ENCODE results near the gene PRDM2. TPM values are rescaled to one million over a fixed set of nuclear protein-coding genes. Genes with fewer than 3 reads are reported as not detected.

Gene PRDM2
- total RNA-seq, 2 donors from 2014 or later = 27.8 to 38.9 TPM

DNA sequence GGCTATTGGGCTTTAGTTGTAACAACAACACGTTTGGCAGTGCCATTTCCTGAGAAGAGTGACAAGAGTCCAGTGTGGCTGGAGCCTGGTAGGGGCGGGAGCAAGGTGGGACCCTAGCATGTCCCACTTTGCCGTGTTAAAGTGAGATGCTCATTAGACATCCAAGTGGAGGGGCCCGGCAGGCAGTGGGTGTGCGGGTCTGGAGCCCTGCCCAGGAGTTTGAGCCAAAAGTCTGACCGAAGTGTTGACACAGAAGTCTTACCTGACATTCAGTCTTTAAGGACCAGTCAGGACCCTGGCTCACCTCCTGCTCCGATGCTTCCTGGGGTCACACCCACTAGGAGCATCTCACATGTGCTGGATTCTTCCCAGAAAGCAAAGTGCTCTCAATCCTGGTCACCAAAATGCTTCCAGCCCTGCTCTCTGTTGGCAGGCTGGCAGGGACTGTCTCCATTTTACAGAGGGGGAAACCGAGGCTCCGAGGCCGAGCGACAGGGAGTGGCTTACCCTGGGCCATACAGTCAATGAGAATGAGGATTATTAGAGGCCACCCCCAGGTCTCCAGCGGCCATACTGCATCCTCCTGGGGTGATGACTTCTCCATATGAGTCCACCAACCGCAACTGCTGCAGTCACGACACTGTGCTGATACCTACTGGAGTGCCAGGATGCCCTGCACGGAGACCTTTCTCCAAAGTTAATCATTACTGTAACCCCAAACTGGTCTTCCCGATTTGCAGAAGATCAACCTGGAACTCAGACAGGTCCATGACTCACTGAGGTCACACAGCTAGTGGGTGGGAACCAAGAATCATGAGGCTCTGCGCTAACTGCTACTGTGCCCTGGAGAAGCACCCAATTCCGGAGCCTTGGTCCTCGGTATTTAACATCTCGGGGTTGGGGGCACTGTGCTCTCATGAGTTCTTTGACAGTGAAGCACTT, 112.7 kb downstream of the PRDM2 start:
- no peaks in the 10 kb centered on the region for H3K4me1 ChIP-seq (replicated peaks)
- H3K9me3 ChIP-seq = no peaks in the 10 kb centered on the region
- DNase-seq (ENCODE audit: low spot score) = no peak
- no peak for TF ChIP-seq POLR2A (IDR thresholded peaks at IDR 0.05)
- no peaks in the 10 kb centered on the region for H3K36me3 ChIP-seq
- intact Hi-C loops (cut with DNase I) = loop anchor here (5.0 kb wide), 1 partner anchor 145 kb away; no protein-coding TSS in a partner anchor
- H3K4me3 ChIP-seq = no peak overlapping the region
- WGBS = 84% methylated on average over 20 of the region's 20 CpGs
- H3K27me3 ChIP-seq (replicated peaks; ENCODE audit: insufficient read depth) = no peaks in the 10 kb centered on the region
- no peak overlapping the region for H3K27ac ChIP-seq

DNA sequence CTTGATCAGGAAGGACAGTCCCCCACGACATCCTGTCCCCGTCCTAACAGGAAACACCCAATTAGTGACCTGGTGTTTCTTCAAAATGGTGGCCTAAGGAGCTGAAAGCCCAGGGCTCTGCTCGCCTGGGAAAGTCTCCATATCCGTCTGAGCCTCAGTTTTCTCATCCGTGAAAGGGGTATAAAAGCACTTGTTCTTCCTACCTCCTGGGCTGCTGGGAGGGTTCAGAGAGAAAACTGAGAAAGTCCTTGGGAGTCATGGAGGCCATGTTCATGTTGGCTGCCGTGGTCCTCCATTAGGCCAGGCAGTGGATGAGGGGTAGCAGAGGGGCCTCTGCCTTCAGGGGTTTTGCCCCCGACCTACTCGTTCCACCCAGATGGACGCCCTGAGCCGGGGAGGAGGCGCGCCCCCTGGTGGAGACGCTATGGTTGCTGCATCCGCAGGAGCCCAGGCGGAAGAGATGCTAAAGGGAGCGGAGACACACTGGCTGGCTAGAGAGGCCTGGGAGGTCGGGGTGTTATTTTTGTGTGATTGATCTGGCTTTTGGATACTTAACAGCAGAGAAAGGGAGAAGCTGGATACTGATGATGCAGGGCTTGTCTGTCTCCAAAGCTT, 113.5 kb downstream of the PRDM2 start:
- intact Hi-C loops (cut with DNase I) = loop anchor here (5.0 kb wide), 1 partner anchor 146 kb away; no protein-coding TSS in a partner anchor

DNA sequence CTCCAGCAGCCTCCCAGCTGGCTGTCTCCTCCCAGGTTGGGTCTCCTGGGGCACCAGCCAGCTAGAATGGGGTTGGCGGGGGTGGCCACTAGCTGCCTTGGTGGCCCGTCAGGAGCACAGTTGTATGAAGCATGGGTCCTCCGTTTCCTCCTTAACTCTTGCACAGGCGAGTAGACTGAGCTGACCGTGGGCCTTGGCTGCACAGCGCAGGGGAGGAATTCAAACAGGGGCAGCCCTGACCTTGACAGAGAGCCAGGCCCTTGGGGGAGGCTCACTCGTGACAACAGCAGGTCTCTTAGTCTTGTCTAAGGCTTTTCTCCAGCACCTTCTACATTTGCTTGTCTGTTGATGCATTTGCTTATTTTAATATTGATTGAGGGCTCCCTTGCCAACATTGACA, 114.1 kb downstream of the PRDM2 start:
- TF ChIP-seq POLR2AphosphoS5 (IDR thresholded peaks at IDR 0.05) = no peak
- TF ChIP-seq POLR2A (IDR thresholded peaks at IDR 0.05) = no peak
- TF ChIP-seq, protein P1, sequence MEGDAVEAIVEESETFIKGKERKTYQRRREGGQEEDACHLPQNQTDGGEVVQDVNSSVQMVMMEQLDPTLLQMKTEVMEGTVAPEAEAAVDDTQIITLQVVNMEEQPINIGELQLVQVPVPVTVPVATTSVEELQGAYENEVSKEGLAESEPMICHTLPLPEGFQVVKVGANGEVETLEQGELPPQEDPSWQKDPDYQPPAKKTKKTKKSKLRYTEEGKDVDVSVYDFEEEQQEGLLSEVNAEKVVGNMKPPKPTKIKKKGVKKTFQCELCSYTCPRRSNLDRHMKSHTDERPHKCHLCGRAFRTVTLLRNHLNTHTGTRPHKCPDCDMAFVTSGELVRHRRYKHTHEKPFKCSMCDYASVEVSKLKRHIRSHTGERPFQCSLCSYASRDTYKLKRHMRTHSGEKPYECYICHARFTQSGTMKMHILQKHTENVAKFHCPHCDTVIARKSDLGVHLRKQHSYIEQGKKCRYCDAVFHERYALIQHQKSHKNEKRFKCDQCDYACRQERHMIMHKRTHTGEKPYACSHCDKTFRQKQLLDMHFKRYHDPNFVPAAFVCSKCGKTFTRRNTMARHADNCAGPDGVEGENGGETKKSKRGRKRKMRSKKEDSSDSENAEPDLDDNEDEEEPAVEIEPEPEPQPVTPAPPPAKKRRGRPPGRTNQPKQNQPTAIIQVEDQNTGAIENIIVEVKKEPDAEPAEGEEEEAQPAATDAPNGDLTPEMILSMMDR (IDR thresholded peaks at IDR 0.05) = no peak
- H3K27me3 ChIP-seq (replicated peaks; ENCODE audit: insufficient read depth) = no peaks in the 10 kb centered on the region
- no peak overlapping the region for H3K27ac ChIP-seq
- no peaks in the 10 kb centered on the region for H3K4me1 ChIP-seq (replicated peaks)
- intact Hi-C loops (cut with DNase I) = loop anchor here (5.0 kb wide), 1 partner anchor 147 kb away; no protein-coding TSS in a partner anchor
- no peaks in the 10 kb centered on the region for H3K9me3 ChIP-seq
- WGBS = 90% methylated on average over 7 of the region's 7 CpGs
- no peak overlapping the region for H3K4me3 ChIP-seq
- no peak for DNase-seq (ENCODE audit: low spot score)
- H3K36me3 ChIP-seq = no peaks in the 10 kb centered on the region

More for the DNA sequence above, 113.5 kb downstream of the PRDM2 start:
- Histone ChIP-seq H3K27ac (no peak overlapping the region), H3K27me3 (replicated peaks; ENCODE audit: insufficient read depth) (no peaks in the 10 kb centered on the region), H3K4me3 (no peak overlapping the region), H3K36me3 (no peaks in the 10 kb centered on the region), H3K9me3 (no peaks in the 10 kb centered on the region), H3K4me1 (replicated peaks) (no peaks in the 10 kb centered on the region)
- DNase-seq (ENCODE audit: low spot score) = no peak
- WGBS = 57% methylated on average over 17 of the region's 17 CpGs
- no peak for TF ChIP-seq POLR2AphosphoS5 (IDR thresholded peaks at IDR 0.05)
- TF ChIP-seq POLR2A (IDR thresholded peaks at IDR 0.05) = no peak
- TF ChIP-seq, protein P1 (IDR thresholded peaks at IDR 0.05) = peak in 3 of 4 experiments; percentile 42 to 43 (median 43)

DNA sequence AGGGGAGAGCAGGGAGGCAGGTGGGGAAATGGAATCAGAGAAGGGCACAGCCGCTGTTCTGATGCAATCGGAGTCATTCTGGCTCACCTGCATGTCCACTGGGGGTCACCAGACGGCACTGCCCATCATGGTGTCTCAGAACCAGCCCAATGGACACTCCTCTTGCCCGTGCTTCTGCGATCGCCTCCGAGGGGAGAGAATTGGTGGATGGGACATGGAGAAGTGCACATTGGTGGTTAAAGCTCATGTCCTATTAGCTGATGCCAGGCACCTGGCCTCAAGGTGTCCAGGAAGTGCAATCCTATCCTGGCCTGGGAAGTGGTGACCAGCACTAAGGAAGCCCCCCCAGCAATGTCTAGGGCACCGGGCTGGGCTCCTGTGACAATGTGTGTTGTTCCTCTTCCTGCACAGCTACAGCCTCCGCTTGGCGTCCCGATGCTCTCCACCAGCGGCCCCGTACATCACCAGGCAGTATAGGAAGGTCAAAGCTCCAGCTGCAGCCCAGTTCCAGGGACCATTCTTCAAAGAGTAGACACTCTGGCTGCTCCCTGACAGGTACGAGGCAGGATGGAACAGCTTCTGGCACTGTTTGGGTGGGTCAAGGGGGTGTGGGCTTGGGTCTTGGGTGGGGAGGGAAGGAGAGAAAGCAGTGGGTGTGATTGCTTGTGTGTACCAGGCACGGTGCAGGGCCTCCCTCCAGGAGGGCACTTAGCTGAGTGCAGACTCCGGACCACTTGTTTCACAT, 116.2 kb downstream of the PRDM2 start:
- Histone ChIP-seq H3K4me3 (no peak overlapping the region), H3K27ac (no peak overlapping the region), H3K36me3 (no peaks in the 10 kb centered on the region), H3K9me3 (no peaks in the 10 kb centered on the region), H3K4me1 (replicated peaks) (no peaks in the 10 kb centered on the region), H3K27me3 (replicated peaks; ENCODE audit: insufficient read depth) (no peaks in the 10 kb centered on the region)
- no peak for TF ChIP-seq POLR2A (IDR thresholded peaks at IDR 0.05)
- TF ChIP-seq, protein P1 (IDR thresholded peaks at IDR 0.05) = no peak
- no peak for TF ChIP-seq POLR2AphosphoS5 (IDR thresholded peaks at IDR 0.05)
- WGBS = 96% methylated on average over 16 of the region's 16 CpGs
- DNase-seq (ENCODE audit: low spot score) = no peak
- intact Hi-C loops (cut with DNase I) = no loop called here

DNA sequence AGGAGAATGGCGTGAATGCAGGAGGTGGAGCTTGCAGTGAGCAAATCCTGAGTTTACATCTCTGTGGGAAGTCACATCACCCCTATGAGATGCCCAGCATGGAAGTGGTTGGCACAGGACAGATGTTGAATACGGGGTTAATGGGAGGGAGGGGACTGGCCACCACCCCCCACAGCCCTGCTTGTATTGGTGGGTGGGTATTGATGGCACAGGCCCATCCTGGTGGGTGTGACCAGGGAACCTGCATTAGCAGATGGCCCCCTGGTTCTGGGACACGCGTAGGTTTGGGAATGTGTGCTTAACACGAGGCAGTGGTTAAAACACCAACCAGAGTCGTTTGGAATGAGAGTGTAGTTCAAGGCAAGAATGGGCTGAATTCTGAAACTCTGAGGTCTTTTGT, 117.9 kb downstream of the PRDM2 start:
- TF ChIP-seq POLR2AphosphoS5 (IDR thresholded peaks at IDR 0.05) (no peak), POLR2A (IDR thresholded peaks at IDR 0.05) (no peak)
- TF ChIP-seq, protein P1 (IDR thresholded peaks at IDR 0.05) = no peak
- no peak overlapping the region for H3K27ac ChIP-seq
- no peaks in the 10 kb centered on the region for H3K9me3 ChIP-seq
- H3K4me3 ChIP-seq = no peak overlapping the region
- WGBS = 90% methylated on average over 6 of the region's 6 CpGs
- intact Hi-C loops (cut with DNase I) = no loop called here
- no peaks in the 10 kb centered on the region for H3K27me3 ChIP-seq (replicated peaks; ENCODE audit: insufficient read depth)
- H3K4me1 ChIP-seq (replicated peaks) = no peaks in the 10 kb centered on the region
- DNase-seq (ENCODE audit: low spot score) = no peak
- no peaks in the 10 kb centered on the region for H3K36me3 ChIP-seq
